Effector CD8-positive, alpha-beta T cell (primary cell): ENCODE data around the gene PRPF4.
"Not testable (repeated sequence)": the region's sequence is repeated elsewhere in the genome, so short reads cannot be mapped to it uniquely, and the experiment has no call there.

Experiments used
- DNase-seq: peaks from one replicate; lab custom pipeline; 2025; lab: John Stamatoyannopoulos, UW
- total RNA-seq, 4 experiments: gene quantifications; one replicate each; lab custom pipeline; 2026; lab: John Stamatoyannopoulos, UW

PRPF4 gene
- total RNA-seq = 42.1 to 77.3 (median 52.8) reads per million in 4 experiments

DNA sequence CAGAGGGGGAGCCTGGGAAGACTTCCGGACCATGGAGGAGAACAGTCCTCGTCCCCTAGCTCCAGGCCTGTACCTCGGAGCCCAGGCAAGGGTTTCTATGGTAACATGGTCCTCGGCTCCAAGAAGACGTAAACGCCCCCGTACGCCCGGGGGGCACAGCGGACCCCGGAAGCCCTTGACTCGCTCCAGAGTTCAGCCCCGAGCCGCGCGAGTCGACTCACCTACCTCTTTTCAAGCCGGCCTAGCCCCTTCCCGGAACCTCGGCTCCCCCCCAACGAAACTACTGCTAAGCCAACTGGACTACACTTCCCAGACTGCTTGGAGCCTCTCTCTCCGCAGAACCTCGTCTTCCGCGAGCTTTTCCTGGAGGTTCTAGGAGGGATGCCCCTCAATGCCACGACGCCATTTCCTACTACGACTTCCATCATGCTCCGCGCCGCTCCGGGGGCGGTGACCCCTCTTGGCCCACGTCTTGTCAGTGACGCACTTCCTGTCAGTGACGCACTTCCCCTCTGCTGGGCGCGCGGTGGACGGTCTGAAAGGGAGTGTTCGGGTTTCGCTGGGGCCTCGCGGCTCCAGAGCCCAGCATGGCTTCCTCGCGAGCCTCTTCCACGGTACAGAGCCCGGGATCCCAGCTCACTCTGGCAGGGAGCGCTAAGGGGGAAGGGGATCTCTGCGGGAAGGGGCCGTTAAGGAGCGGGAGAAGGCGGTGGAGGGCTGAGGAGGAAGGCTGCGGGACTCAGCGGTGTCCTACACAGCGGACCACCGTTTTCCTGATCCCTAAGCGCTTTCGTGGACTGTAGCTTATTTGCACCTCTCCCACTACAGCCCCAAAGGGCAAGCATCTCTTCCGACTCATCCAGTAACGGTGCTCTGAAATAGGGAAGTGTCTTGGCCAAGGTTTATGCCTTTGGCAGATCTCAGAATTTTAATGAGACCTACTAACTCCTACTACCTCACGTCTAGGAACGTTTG is at the start of gene PRPF4, which contains the start of gene CDC26:
TSS of gene PRPF4 (plus strand) at position 502 of the 975 bp plus-strand sequence. CDS start at position 588, 86 bp downstream.
TSS of gene CDC26 (minus strand) at position 416 of the 975 bp plus-strand sequence. CDS start 3,065 bp downstream, outside the sequence.
- peak; percentile 89 for DNase-seq

DNA sequence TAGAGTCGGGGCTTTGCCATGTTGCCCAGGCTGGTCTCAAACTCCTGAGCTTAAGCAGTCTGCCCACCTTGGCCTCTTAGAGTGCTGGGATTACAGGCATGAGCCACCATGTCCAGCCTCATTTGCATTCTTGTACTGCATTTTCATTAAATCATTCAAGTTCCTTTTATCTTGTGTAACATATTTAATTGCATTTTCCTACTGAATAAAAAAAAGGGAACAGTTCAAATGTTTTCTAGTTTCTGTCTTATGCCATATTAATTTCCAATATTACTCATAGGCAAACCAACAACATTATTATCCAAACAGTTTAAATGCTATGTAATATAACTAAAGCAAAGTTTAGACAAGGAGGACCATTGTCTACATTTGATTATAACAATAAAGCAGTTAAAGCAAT is 48.0 kb upstream of the PRPF4 start:
- DNase-seq = no peak

GRCh38 chr9:113228130-113228665 is 47.3 kb upstream of the PRPF4 start:
- DNase-seq = no peak

GRCh38 chr9:113231701-113232100 is 43.8 kb upstream of the PRPF4 start:
- DNase-seq = no peak

GRCh38 chr9:113235701-113236255 is 39.7 kb upstream of the PRPF4 start:
- DNase-seq = not testable (repeated sequence)

- no peak for DNase-seq
Measured at GRCh38 chr9:113237026-113237425, 38.4 kb upstream of the PRPF4 start.

DNA sequence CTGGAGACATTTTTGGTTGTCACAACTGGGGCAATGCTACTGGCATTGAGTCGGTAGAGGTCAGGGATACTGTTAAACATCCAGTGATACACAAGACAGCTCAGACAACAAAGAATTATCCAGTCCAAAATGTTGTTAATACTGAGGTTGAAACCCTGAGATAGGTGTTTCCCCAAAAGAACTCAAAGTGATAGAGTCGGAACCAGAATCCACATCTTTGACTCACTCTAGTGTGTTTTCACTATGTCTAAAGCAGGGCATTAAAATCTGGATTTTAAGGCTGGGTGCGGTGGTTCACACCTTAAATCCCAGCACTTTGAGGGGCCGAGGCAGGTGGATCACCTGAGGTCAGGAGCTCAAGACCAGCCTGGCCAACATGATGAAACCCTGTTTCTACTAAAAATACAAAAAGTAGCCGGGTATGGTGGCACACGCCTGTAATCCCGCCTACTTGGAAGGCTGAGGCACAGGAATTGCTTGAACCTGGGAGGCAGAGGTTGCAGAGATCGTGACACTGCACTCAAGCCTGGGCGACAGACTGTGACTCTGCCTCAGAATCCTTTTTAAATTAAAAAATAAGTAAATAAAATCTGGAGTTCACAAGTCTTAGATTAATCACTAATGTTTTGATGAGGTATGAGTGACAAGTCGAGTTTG is 37.1 kb upstream of the PRPF4 start:
- no peak for DNase-seq

DNA sequence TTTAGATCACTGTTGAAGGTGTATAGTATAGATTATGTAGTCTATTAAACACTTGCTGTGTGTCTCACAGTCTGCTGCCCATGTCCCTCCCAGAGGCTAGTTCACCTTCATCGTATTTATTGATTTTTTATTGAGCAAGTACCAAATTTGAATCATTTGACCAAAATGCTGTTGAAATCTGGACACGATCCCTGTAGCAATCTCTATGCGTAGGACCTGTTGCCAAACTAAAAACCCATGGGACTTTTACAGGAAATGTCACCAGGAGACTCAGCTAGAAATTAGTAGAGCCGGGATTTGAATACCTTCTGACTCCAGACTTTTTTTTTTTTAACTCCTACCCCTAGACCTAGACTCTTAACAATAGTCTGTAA is 36.6 kb upstream of the PRPF4 start:
- no peak for DNase-seq

- no peak for DNase-seq
Measured at GRCh38 chr9:113241161-113241560, 34.3 kb upstream of the PRPF4 start.

- no peak for DNase-seq
Measured at GRCh38 chr9:113244556-113244955, 30.9 kb upstream of the PRPF4 start.

DNA sequence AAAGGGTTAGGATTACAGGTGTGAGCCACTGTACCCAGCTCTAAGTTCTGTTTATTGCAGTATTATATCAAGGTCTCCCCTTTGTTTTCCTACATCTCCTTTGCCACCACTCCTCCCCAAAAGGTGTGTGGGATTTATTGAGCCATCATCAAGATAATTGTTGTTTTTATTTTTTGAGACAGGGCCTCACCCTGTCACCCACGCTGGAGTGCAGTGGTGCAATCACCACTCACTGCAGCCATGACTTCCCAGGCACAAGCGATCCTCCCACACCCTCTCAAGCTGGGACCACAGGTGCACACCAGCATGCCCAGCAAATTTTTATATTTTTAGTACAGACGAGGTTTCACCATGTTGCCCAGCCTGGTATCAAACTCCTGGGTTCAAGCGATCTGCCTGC is 29.6 kb upstream of the PRPF4 start:
- DNase-seq = no peak

DNA sequence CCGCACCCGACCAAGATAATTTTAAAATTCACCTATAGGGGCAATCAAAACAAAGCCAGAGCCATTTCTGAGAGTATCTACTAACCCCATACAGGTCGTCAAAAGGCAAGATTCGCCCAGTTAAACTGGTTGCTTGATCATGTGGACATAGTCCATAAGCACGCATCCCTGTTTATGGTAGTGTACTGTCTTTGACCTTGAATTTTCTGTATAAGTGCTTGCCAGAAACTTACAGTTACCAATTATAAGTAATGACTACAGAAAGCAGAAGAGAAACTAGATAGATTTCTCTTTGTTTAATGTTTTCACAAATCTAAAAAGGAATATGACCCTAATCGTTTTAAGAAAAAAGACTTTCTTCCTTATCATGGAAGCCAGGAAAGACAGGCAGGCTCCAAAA is 28.5 kb upstream of the PRPF4 start:
- DNase-seq = no peak

DNA sequence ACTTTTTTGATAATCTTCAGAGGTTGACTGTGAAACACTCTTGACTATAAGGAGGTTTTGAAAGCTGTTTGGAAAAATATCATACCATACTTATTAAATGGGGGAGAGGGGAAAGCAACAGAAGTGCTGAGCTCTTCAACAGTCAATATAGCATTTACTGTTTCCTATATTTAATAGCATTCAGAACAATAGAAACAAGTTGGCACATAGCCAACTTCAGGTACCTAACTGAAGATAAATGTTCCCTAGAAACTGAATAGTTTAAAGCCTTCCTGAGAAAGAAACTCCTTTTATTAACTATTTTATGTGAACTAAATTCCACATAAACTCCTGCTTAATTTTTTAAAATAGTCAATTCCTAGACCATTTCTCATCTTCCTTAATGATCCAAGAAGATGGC is 27.8 kb upstream of the PRPF4 start:
- no peak for DNase-seq

- DNase-seq = not testable (repeated sequence)
Measured at GRCh38 chr9:113249661-113250060, 25.8 kb upstream of the PRPF4 start.

DNA sequence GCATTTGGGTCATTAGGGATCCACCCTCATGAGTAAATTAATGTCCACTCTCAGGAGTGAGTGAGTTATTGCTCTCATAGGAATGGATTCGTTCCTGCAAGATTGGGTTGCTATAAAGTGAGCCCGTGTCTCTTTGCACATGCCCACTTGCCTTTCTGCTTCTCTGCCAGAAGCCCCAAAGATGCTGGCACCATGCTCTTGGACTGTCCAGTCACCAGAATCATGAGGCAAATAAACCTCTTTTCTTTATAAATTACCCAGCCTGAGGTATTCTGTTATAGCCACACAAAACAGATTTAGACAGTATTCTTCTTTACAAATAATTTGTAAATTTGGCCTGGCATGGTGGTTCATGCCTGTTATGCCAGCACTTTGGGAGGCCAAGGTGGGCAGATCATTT is 24.7 kb upstream of the PRPF4 start:
- DNase-seq = no peak

DNA sequence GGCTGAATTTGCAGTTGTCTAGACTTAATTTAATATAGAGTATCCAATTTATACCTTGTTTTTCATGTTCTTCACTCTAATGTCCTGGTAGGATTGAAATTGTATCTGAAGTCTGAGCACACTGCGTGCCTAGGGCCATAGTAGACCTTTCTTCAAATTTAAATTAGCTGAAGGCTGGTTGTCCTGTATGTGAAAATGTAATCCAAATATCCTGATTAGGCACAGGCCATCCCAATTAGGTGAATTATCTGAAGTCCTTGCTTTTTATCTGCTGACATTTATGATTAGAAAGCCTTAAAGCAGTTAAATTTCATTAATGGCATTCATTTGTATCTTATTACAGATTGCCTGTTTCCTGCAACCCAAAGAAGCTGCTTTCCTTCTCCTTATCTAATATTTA is 20.5 kb upstream of the PRPF4 start:
- DNase-seq = no peak

GRCh38 chr9:113255438-113255837 is 20.0 kb upstream of the PRPF4 start:
- no peak for DNase-seq

GRCh38 chr9:113257863-113258262 is 17.6 kb upstream of the PRPF4 start:
- no peak for DNase-seq

DNA sequence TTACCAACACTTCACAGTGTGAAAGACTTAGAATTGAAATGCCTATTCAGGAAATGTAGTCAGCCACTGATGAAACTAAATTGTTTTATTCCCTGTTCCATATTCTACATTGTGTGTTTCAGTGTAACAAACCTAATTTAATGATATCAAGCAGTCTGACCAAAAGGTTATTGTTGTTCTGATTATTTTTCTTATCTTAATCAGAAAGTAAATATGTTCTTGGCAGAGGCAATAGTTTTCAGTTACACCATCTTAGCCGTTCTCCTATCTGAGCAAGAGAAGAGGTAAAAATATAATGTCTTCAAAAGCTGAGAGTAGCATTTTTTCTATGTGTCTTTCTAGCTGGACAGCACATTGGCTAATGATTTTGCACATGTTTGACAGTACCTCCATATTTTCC is 17.2 kb upstream of the PRPF4 start:
- no peak for DNase-seq

- no peak for DNase-seq
Measured at GRCh38 chr9:113261917-113262671, 13.4 kb upstream of the PRPF4 start.

- no peak for DNase-seq
Measured at GRCh38 chr9:113266174-113266573, 9.3 kb upstream of the PRPF4 start.
